GM19397 (cell line): Measurements from ENCODE around the gene TCF12.
A peak's percentile ranks its signal among the peaks of the same experiment; 100 is the strongest.

Experiments used
- ATAC-seq: cut with Tn5 transposase; IDR thresholded peaks from one replicate; pipeline ENCODE4 v1.9.1; 2021; ENCODE audit warnings: mild to moderate bottlenecking, moderate library complexity; ENCODE audit not compliant: unreplicated experiment

Gene TCF12

GRCh38 chr15:57235873-57236272 lies 317.4 kb downstream of the TCF12 start:
- no peak for ATAC-seq

GRCh38 chr15:57236561-57237300 lies 318.3 kb downstream of the TCF12 start:
- no peak for ATAC-seq

GRCh38 chr15:57237301-57237642 lies 318.8 kb downstream of the TCF12 start:
- no peak for ATAC-seq

DNA sequence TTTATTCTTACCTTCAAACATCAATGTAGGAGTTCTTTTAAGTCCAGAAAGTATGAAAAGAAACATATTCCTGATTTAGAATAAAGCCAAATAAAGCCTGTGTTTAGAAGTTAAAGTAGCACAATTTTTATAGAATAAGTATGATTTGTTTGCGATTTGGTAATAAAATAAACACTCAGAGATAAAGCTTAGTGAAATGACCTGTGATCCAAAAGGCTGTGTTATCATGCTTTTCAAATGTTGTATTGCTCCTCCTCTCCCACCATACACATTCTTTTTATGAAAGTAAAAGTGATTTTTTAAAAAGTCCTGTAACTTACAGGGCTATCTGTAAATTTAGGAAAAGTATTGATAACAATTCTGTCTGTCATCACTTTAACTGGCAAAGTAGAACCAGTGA lies 319.2 kb downstream of the TCF12 start:
- no peak for ATAC-seq

- no peak for ATAC-seq
Measured at GRCh38 chr15:57245130-57245529, 326.7 kb downstream of the TCF12 start.

- ATAC-seq: no peak
Measured at GRCh38 chr15:57245714-57246113, 327.3 kb downstream of the TCF12 start.

DNA sequence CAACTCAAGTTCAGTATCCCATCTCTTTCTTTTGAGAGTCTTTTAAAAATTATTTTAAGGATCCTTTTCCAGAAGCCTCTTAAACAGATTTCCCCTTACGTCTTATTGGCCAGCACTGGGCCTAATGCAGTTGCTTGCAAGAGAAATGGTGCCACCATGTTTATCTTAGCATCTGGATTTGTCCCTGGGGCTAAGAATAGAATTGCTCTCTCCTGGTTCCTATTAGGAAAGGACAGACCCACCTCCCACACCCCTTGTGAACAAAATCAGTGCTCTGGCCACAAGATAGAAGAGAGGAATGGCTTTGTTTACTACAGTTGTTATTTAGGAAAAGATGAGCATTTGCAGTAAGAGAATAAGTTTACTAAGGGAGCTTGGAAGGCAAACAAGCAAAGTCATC lies 329.6 kb downstream of the TCF12 start:
- ATAC-seq: no peak

- no peak for ATAC-seq
Measured at GRCh38 chr15:57251308-57251707, 332.9 kb downstream of the TCF12 start.

DNA sequence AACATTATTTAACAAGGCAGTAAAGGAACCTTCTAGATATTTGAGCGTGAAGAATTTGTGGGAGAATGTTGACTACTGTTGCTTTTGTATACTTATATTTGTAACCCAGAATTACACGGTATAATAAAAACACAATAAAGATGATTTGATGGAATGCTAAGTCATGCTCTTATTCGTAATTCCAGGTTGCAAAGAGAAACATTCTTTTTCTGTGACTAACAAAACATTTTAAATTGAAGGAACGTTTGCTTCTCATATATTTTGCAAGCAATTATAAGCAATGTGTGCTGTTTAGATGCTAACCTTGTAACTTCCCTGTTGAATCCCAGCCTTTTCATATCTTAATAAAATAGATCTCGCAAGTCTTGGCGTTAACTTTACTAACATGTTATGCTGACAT lies 333.5 kb downstream of the TCF12 start:
- ATAC-seq: no peak

DNA sequence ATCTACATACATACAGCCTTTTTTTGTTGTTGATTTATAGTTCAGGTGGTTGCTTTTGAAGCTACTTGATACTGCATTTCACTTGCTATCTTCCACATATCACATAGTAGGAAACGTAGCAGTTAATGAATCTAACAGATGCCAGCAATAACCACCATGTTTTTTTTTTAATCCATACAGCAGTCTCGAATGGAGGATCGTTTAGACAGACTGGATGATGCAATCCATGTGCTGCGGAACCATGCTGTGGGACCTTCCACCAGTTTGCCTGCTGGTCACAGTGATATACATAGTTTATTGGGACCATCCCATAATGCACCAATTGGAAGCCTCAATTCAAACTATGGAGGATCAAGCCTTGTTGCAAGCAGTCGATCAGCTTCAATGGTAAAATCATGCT lies 334.6 kb downstream of the TCF12 start:
- ATAC-seq: no peak

DNA sequence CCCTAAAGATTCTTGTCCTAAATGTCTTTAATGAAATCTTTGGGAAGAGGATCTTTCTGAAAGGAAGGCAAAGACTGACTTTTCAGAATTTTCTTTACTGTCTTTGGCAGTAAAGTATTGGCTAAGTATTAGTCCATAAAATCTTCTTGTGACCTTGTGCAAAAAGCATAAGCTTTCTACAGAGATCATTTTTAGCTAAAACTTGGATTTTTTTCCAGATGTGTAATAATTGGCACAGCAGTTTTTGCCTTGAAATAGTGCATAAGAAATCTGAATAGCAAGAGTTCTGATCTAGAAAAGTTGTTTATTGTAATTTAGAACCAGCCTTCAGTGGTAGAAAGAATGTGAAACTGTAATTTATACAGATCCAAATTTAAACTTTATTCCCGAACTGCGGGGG lies 335.1 kb downstream of the TCF12 start:
- no peak for ATAC-seq

DNA sequence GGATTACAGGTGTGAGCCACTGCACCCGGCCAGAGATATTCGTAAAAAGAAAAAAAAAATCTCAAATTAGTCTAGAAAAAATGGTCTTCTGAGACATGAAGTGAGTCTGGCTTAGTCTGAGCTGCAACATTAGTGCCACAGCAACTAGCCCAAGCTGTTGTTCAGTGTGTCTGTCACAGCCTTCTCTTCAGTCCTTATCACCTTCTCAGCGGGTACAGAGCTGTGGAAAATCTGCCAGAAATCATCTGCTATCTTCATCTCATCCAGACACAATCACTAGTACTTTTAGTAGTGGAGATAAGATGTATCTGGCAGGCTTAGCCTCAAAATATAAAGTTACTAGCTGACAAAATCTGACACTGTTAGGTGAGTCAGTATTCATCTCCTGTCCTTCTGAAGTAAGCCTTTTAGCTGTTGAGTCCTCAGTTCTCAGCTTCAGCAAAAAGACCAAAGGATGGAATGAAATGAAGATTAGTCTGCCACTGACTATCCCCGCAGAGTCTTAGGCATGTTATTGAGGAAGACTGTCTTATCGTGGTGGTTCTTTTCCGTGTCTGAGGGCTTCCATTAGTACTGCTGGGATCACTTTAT lies 337.4 kb downstream of the TCF12 start:
- no peak for ATAC-seq

GRCh38 chr15:57256939-57257338 lies 338.5 kb downstream of the TCF12 start:
- no peak for ATAC-seq

GRCh38 chr15:57259568-57260040 lies 341.2 kb downstream of the TCF12 start:
- ATAC-seq: no peak

DNA sequence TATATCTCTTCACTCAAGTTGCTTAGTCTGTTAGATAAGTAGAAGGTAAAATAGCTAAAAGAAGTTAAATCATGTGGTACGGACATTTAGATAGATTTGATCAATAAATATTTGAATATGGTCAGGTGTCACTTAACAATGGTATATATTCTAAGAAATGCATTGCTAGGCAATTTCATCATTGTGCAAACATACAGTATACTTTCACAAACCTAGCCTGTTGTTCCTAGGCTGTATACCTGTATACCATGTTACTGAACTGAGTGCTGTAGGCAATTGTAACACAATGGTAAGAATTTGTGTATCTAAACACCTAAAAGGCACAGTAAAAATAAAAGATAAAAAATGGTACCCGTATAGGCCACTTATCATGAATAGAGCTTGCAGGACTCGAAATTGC lies 345.1 kb downstream of the TCF12 start:
- ATAC-seq: no peak

DNA sequence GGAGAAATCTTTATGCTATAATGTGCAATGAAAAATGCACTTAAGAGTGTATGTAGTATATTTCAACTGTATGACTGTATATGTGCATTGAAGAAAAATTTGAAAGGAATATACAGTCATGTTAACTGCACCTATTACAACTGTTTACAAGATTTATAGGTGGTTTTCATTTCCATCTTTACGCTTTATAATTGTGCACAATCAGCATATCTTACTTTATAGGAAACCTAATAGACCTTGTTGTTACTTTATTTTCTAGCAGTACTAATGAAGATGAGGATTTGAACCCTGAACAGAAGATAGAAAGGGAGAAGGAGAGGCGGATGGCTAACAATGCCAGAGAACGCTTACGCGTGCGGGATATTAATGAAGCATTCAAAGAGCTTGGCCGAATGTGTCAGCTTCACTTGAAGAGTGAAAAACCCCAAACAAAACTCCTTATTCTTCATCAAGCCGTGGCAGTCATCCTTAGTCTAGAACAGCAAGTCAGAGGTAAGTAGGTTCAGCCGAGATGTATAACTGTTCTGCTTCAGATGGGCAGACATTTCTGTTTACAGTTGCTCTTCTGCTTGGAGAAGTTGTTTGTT lies 354.4 kb downstream of the TCF12 start:
- no peak for ATAC-seq

DNA sequence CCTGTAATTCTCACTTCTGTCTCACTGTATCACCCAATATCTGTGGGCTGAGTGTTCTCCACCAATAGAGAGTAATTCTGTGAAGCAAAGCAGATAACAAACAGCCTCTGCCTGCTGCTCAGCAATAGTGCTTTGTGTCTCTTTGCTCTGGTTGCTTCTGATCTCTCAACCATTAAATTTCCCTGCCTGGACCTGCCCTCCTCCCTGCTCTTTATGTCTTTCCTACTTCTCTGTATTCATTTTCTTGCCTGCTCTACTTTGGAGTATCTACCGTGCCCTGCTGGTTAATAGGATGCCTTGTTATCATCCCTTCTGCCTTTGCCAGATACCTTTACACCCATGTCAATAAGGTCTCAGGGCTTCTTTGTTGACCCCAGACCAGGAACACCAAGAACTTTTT lies 355.0 kb downstream of the TCF12 start:
- ATAC-seq: no peak

DNA sequence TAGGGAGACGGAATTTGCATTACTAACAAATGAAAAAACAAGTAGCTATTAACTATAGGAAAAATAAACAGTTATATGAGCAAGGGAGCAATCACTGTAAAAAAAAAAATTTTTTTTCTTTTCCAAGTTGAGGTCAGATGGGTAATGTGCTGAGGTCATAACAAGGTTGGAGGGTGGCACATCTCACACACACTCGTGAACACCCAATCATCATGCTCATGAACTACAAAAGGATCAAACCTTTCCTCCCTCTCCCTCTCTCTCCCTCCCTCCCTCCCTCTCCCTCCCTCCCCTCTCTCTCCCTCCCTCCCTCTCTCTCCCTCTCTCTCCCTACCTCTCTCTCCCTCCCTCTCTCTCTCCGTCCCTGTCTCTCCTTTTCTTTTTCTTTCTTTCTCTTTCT lies 360.0 kb downstream of the TCF12 start:
- ATAC-seq: no peak

DNA sequence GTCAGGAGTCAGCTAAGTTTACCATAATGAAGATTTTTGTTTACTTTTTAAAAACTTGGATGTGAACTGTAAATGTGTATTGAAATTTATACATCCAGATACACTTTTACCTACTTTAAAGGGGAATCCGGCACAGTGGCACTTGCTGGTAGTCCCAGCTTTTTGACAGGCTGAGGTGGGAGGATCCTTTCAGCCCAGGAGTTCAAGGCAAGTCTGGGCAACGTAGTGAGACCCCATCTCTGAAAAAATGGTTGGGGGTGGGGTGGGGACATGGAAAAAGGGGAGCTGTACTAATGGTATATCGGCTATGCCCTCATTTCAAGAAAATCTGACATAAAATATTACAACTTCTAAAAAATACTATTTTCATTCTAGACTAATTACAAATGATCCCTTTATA lies 362.0 kb downstream of the TCF12 start:
- no peak for ATAC-seq

- peak; percentile 50 for ATAC-seq
Measured at GRCh38 chr15:57281321-57281720, 362.9 kb downstream of the TCF12 start.

DNA sequence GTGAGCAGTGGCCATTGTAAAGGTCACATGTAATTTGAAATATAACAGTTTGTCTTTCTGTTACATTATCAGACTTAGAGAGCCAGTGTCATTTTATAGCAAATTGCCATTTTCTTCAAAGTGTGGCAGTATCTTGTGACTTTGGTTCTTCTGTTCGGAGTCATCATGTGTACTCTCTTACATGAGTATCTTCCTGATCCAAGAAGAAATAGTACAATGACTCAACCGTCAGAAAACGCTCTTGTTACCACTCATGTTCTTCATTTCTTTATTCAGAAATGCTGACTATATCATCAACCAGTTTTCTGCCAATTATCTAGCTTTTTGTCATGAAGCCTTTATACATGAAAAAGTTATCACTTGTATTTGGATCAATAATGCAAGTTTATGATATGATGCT lies 364.2 kb downstream of the TCF12 start:
- no peak for ATAC-seq

- no peak for ATAC-seq
Measured at GRCh38 chr15:57283774-57284503, 365.5 kb downstream of the TCF12 start.
